A673 (cell line): ENCODE measurements around the gene SPEG. TPM values are rescaled to one million over a fixed set of nuclear protein-coding genes. Genes with fewer than 3 reads are reported as not detected.

Source experiments
- BruUV-seq: library from RNA; stranded (reverse); fragments of 400-500 nt; replicated peaks from 2 replicates; lab custom pipeline; 2021; lab: Mats Ljungman, UMichigan
- CTCF ChIA-PET: fragments of 300-600 bp; sonication (Branson Sonifier 250); formaldehyde crosslinking; loops from one replicate; lab custom pipeline; 2022; ENCODE audit warnings: antibody characterized with exemption; lab: Charles Lee
- POLR2A ChIA-PET: fragments of 300-600 bp; sonication (Branson Sonifier 250); formaldehyde crosslinking; loops from one replicate; lab custom pipeline; 2022; ENCODE audit warnings: antibody characterized with exemption; ENCODE audit not compliant: low non-redundant PET; lab: Charles Lee
- DNase-seq: peaks from one replicate; pipeline ENCODE4 v3.0.0-alpha.2; 2015; ENCODE audit warnings: low spot score
- H3K27ac ChIP-seq: fragments of 200-600 bp; sonication (generic); 2 replicates; pipeline ENCODE4 v1.5.1; 2016; ENCODE audit warnings: mixed run types, low read depth, mild to moderate bottlenecking, mixed read lengths, antibody characterized with exemption, low read length; ENCODE audit not compliant: poor library complexity, severe bottlenecking
- H3K27me3 ChIP-seq: fragments of 200-600 bp; sonication (generic); replicated peaks from 2 replicates; pipeline ENCODE4 v1.6.1; 2017; ENCODE audit warnings: mixed run types, low read depth, mild to moderate bottlenecking, mixed read lengths, antibody characterized with exemption, low read length; ENCODE audit not compliant: insufficient read depth, poor library complexity
- H3K36me3 ChIP-seq: fragments of 200-600 bp; sonication (generic); 2 replicates; pipeline ENCODE4 v1.6.1; 2016; ENCODE audit warnings: mixed run types, mild to moderate bottlenecking, mixed read lengths, antibody characterized with exemption, low read length; ENCODE audit not compliant: insufficient read depth, poor library complexity, severe bottlenecking
- H3K4me1 ChIP-seq: fragments of 200-600 bp; sonication (generic); 2 replicates; pipeline ENCODE4 v1.6.1; 2017; ENCODE audit warnings: mixed run types, mild to moderate bottlenecking, mixed read lengths, antibody characterized with exemption, low read length; ENCODE audit not compliant: insufficient read depth, poor library complexity, severe bottlenecking
- H3K4me3 ChIP-seq: fragments of 200-600 bp; sonication (generic); 2 replicates; pipeline ENCODE4 v1.5.1; 2016; ENCODE audit warnings: low read depth, mixed run types, mild to moderate bottlenecking, mixed read lengths, low read length; ENCODE audit not compliant: poor library complexity, severe bottlenecking
- H3K9me3 ChIP-seq: fragments of 200-600 bp; sonication (generic); 2 replicates; pipeline ENCODE4 v1.6.1; 2016; ENCODE audit warnings: mixed run types, low read depth, mild to moderate bottlenecking, mixed read lengths, antibody characterized with exemption, low read length; ENCODE audit not compliant: poor library complexity, severe bottlenecking
- EZH2 ChIP-seq: fragments of 200-600 bp; sonication (generic); IDR thresholded peaks from 2 replicates; pipeline ENCODE4 v1.6.1; 2017; ENCODE audit warnings: borderline replicate concordance, low read depth, mild to moderate bottlenecking, mixed read lengths, antibody characterized with exemption, low read length; ENCODE audit not compliant: poor library complexity, severe bottlenecking
- intact Hi-C: fragments of 100-400 bp; cut with micrococcal nuclease; formaldehyde crosslinking; loops from one replicate; pipeline ENCODE4 v1.10.0; 2022; ENCODE audit not compliant: unreplicated experiment
- total RNA-seq: library from RNA; stranded (reverse); gene quantifications from 2 replicates; pipeline ENCODE4 v1.2.3, GENCODE V29; 2021
- TF ChIP-seq, protein P1 (sequence below): fragments of 300-800, 200-600 bp; sonication (generic); conservative IDR thresholded peaks from 2 replicates; pipeline ENCODE4 v1.5.1; 2017; ENCODE audit warnings: low read depth, mild to moderate bottlenecking, antibody characterized with exemption, low read length, moderate library complexity, mixed read lengths

The SPEG gene
- total RNA-seq, 1 experiment from 2014 or later = 8.4 TPM

DNA sequence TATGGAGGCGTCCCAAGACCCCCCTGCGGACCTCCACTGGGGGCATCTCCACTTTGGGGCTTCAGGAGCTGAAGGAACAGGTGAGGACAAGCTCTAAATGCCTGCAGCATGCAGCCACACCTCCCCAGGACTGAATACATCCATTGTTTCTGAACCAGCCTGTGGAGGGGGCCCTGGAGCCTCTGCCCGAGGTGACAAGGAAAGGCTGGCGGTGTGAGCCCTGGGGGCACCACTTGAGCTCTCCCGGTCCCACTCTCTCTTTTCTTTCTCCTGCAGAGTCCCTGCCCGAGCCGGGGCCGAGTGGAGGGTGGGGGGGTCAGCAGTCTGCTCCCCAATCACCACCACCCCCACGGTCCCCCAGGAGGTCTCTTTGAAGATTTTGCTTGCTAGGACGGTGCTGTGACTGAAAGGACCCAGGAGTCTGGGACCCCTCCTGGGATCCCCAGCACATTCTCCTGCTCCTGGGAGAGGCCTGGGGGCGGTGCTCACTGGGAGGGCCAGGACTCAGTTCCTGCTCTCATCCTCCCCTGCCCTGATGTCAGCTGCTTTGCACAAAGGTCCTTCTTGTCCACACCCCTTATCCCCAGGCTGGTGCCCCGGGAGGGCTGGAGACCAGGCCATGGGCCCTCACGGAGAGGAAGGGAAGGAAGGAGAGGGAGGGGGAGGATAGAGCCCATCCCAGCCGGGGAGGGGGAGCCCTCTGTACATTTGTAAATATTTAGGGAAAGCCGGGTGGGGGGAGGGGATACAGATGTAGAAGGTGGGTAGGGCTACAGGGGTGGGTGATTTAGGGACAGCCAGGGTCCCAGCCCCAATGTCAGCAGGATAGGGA lies 103.2 kb downstream of the SPEG start:
- ChIA-PET CTCF (no interaction called here), POLR2A (no interaction called here)
- H3K27ac ChIP-seq = peak overlapping the region; percentile 23
- no peak overlapping the region for H3K4me3 ChIP-seq
- BruUV-seq = no TSS peak
- peaks cover 3% of the 10 kb centered on the region for H3K36me3 ChIP-seq
- intact Hi-C loops = no loop called here
- no peaks in the 10 kb centered on the region for H3K27me3 ChIP-seq
- H3K4me1 ChIP-seq = peaks cover 11% of the 10 kb centered on the region
- no peak for DNase-seq
- TF ChIP-seq, protein P1, sequence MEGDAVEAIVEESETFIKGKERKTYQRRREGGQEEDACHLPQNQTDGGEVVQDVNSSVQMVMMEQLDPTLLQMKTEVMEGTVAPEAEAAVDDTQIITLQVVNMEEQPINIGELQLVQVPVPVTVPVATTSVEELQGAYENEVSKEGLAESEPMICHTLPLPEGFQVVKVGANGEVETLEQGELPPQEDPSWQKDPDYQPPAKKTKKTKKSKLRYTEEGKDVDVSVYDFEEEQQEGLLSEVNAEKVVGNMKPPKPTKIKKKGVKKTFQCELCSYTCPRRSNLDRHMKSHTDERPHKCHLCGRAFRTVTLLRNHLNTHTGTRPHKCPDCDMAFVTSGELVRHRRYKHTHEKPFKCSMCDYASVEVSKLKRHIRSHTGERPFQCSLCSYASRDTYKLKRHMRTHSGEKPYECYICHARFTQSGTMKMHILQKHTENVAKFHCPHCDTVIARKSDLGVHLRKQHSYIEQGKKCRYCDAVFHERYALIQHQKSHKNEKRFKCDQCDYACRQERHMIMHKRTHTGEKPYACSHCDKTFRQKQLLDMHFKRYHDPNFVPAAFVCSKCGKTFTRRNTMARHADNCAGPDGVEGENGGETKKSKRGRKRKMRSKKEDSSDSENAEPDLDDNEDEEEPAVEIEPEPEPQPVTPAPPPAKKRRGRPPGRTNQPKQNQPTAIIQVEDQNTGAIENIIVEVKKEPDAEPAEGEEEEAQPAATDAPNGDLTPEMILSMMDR = no peak
- no peak for TF ChIP-seq EZH2
- no peaks in the 10 kb centered on the region for H3K9me3 ChIP-seq

DNA sequence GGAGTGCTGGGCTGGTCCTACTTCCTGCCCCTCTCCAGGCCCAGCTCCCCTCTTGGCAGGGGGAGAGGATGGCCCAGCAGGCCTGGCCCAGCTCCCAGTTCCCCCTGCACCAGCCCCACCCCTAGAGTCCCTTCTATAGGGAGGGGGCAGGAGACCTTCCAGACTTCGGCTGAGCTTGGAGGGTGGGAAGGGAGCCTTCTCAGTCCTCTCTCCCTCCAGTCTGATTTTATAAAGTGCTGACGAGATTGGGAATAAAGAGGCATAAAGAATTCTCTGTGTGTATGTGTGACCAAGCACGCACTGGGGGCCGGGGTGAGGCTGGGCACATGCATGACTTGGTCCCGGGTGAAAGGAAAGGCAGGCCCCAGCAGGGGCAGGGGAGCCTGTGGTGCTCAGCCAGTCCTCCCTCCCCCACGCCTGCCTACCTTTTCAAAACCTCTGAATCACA lies 103.9 kb downstream of the SPEG start:
- CTCF ChIA-PET = no interaction called here

DNA sequence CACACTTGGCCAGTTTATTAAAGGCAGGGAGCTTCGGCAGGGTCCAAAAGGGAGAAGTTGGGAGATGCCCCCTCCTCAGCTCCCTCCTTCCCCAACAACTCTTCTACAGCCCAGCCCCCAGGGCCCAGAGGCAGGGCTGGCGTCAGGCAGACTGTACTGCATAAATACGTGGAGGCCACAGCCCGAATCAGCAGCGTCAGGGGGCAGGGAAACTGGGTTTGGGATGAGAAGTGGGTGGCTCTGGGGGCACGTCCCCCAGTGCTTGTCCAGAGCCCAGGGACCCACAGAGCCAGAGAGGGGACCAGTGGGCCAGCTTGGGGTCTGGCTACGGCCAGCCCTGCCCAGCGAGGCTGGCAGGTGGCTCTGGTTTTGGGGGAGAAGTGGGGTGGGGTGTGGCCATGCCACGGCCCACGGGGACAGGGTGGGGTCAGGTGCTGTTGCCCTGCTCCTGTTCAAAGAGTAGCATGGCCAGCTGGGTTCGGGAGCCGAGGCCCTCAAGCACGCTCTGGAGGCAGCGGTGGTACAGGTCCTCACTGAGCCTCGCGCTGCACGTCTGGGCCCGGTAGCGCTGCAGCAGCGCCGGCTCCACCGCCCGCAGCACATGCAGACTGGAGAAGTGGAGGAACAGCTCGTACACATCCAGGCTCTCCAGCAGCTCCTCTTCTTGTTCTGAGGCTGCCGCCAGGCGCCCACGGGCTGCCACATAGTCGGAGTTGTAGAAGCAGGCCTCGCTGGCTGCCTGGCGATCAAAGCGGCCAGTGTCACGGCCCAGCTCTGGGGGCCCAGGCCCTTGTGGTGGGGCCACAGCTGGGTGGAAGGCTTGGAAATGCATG lies 104.5 kb downstream of the SPEG start:
- CTCF ChIA-PET = interaction anchor here (0.6 kb wide), 1 partner anchor 182 kb away, joined by 6 read pairs; no protein-coding TSS in a partner anchor
- Histone ChIP-seq H3K36me3 (peaks cover 3% of the 10 kb centered on the region), H3K27me3 (no peaks in the 10 kb centered on the region), H3K9me3 (no peaks in the 10 kb centered on the region), H3K4me1 (peaks cover 12% of the 10 kb centered on the region), H3K27ac (no peak overlapping the region), H3K4me3 (no peak overlapping the region)
- no peak for DNase-seq
- TF ChIP-seq, protein P1 = no peak
- TF ChIP-seq EZH2 = no peak
- intact Hi-C loops = no loop called here
- BruUV-seq = no TSS peak
- POLR2A ChIA-PET = no interaction called here

More for the DNA sequence above, 103.9 kb downstream of the SPEG start:
- peak overlapping the region; percentile 23 for H3K27ac ChIP-seq
- H3K36me3 ChIP-seq = peaks cover 3% of the 10 kb centered on the region
- no peak for TF ChIP-seq EZH2
- TF ChIP-seq, protein P1 = no peak
- no peak for DNase-seq
- POLR2A ChIA-PET = no interaction called here
- H3K4me3 ChIP-seq = no peak overlapping the region
- no peaks in the 10 kb centered on the region for H3K27me3 ChIP-seq
- H3K9me3 ChIP-seq = no peaks in the 10 kb centered on the region
- peaks cover 12% of the 10 kb centered on the region for H3K4me1 ChIP-seq
- no TSS peak for BruUV-seq
- intact Hi-C loops = no loop called here
